ENCODE data around the gene CCNY. TPM values are rescaled to one million over a fixed set of nuclear protein-coding genes. Genes with fewer than 3 reads are reported as not detected.

Gene CCNY
- total and polyA plus RNA-seq, 2 of the 13 experiments (the other 11 are each of a cell fraction or from before 2014, with no cell fraction given) = 48.2 to 54.7 TPM

- WGBS (ENCODE audit: low lambda C conversion rate) = 7% methylated on average over 6 of the region's 6 CpGs
- CTCF ChIA-PET (ENCODE audit: low intra/inter-chr PET ratio, low total read pairs) = interaction anchor here (0.7 to 2.2 kb wide), 2 partner anchors 359 to 478 kb away, joined by 3 to 7 read pairs; no protein-coding TSS in a partner anchor
- ATAC-seq = peak; percentile 87
- POLR2A ChIA-PET = no interaction called here
- no peak overlapping the region for H3K4me2 ChIP-seq (ENCODE audit: low read depth, low read length)
- peak; percentile 13 for DNase-seq (ENCODE audit: low spot score)
- in situ Hi-C loops (cut with HindIII; ENCODE audit: extremely low pct_ligation_motif_present, low pct_unique_long_range_greater_than_20kb) = no loop called here
- no peak overlapping the region for H3K9ac ChIP-seq (ENCODE audit: insufficient read depth, low read depth, low read length)
- no peaks in the 10 kb centered on the region for H3K79me2 ChIP-seq (ENCODE audit: insufficient read depth, low read length)
- no peak overlapping the region for H3K27ac ChIP-seq (ENCODE audit: extremely low read length, insufficient read depth, low read length)
- H4K20me1 ChIP-seq (ENCODE audit: insufficient read depth, low read length) = no peaks in the 10 kb centered on the region
- intact Hi-C loops (cut with micrococcal nuclease; ENCODE audit: unreplicated experiment) = no loop called here
- H3K4me3 ChIP-seq (replicated peaks in 1 of 3; ENCODE audit: insufficient read depth in 1 of 3, low read depth in 2 of 3, low read length in 3 of 3) = no peak overlapping the region
- no peaks in the 10 kb centered on the region for H3K9me3 ChIP-seq (ENCODE audit: low read length)
- no TSS peak for BruUV-seq (replicated peaks)
- H3K27me3 ChIP-seq (ENCODE audit: control insufficient read depth in 1 of 2, insufficient read depth in 2 of 2, low read length in 2 of 2) = peaks cover 0 to 1% of the 10 kb centered on the region in 2 experiments; a peak in 1 of 5 replicates
- FAIRE-seq = peak; percentile 15
- H2AFZ ChIP-seq (ENCODE audit: low read length) = no peak overlapping the region
- no peaks in the 10 kb centered on the region for H3K36me3 ChIP-seq (replicated peaks in 1 of 2; ENCODE audit: control insufficient read depth in 1 of 2, insufficient read depth in 2 of 2, low read length in 2 of 2)
- peaks cover 10% of the 10 kb centered on the region for H3K4me1 ChIP-seq (ENCODE audit: insufficient read depth, low read length)
- TF ChIP-seq CTCF (CRISPR knock-in tag; IDR thresholded peaks at IDR 0.05) (peak; percentile 62), ZNF883 (CRISPR knock-in tag; IDR thresholded peaks at IDR 0.05; ENCODE audit: not compliant biosample characterization) (no peak), SMC3 (IDR thresholded peaks at IDR 0.05; ENCODE audit: low read length) (peak; percentile 45), SALL1 (CRISPR knock-in tag; IDR thresholded peaks at IDR 0.05) (0 out of 2 replicates have a peak, but pooled peaks have one; percentile 18), CERS6 (CRISPR knock-in tag; IDR thresholded peaks at IDR 0.05) (no peak), CHD2 (IDR thresholded peaks at IDR 0.05; ENCODE audit: low read depth, low read length) (no peak), ZNF335 (CRISPR knock-in tag; IDR thresholded peaks at IDR 0.05) (no peak), ZNF276 (CRISPR knock-in tag; IDR thresholded peaks at IDR 0.05; ENCODE audit: low read depth) (no peak), ZNF430 (CRISPR knock-in tag; IDR thresholded peaks at IDR 0.05) (no peak), EEA1 (CRISPR knock-in tag; IDR thresholded peaks at IDR 0.05; ENCODE audit: borderline replicate concordance) (no peak), ZFP90 (CRISPR knock-in tag; IDR thresholded peaks at IDR 0.05; ENCODE audit: borderline replicate concordance) (no peak), SKI (IDR thresholded peaks at IDR 0.05; ENCODE audit: partially characterized antibody) (no peak), ZNF678 (CRISPR knock-in tag; IDR thresholded peaks at IDR 0.05) (no peak), ZKSCAN5 (CRISPR knock-in tag; IDR thresholded peaks at IDR 0.05) (no peak), FOXM1 (CRISPR knock-in tag; IDR thresholded peaks at IDR 0.05) (no peak), DZIP1 (CRISPR knock-in tag; IDR thresholded peaks at IDR 0.05) (no peak), FIP1L1 (IDR thresholded peaks at IDR 0.05; ENCODE audit: borderline replicate concordance, insufficient read depth, low read depth, low read length) (no peak), HOXA3 (CRISPR knock-in tag; IDR thresholded peaks at IDR 0.05) (no peak)
Measured at GRCh38 chr10:35598379-35598778, 262.1 kb downstream of the CCNY start.

Data from HepG2 (cell line).